Uterus (tissue), 4 donors: Measurements from ENCODE around the gene PWWP2B. TPM values are rescaled to one million over a fixed set of nuclear protein-coding genes. Genes with fewer than 3 reads are reported as not detected.
A peak's percentile ranks its signal among the peaks of the same experiment; 100 is the strongest.

ENCODE experiments used
- DNase-seq, 2 donors: peaks; one replicate each; pipeline ENCODE4 v3.0.0-alpha.2; 2019 to 2020
- H3K27ac ChIP-seq, 2 donors: fragments of 200-600 bp; sonication (generic); 1 replicate in 1 of 2; 2 replicates in 1 of 2; pipeline ENCODE4 v1.5.1; 2016 to 2018
- H3K27me3 ChIP-seq, 2 donors: fragments of 200-600 bp; sonication (generic); one replicate each; pipeline ENCODE4 v1.5.1; 2018 to 2019; ENCODE audit warnings: control low read depth in 1 of 2
- H3K36me3 ChIP-seq, 2 donors: fragments of 200-600 bp; sonication (generic); one replicate each; pipeline ENCODE4 v1.5.1; 2019; ENCODE audit warnings: control low read depth in 1 of 2
- H3K4me1 ChIP-seq, 2 donors: fragments of 200-600 bp; sonication (generic); one replicate each; pipeline ENCODE4 v1.5.1; 2018 to 2019; ENCODE audit warnings: control low read depth in 1 of 2
- H3K4me3 ChIP-seq, 2 donors: fragments of 200-600 bp; sonication (generic); 1 replicate in 1 of 2; 2 replicates in 1 of 2; pipeline ENCODE4 v1.5.1; 2018 to 2019; ENCODE audit warnings: mild to moderate bottlenecking in 1 of 2
- H3K9me3 ChIP-seq, 2 donors: fragments of 200-600 bp; sonication (generic); one replicate each; pipeline ENCODE4 v1.5.1; 2019; ENCODE audit warnings: control low read depth in 1 of 2
- CTCF ChIP-seq, 4 experiments: fragments of 200-600 bp in 2 of 4; fragments of 450-650 bp in 2 of 4; sonication (generic) in 2 of 4; IDR thresholded peaks; one replicate each; pipeline ENCODE4 v1.5.1; 2016 to 2019; ENCODE audit warnings: antibody characterized with exemption in 4 of 4, mild to moderate bottlenecking in 2 of 4, moderate library complexity in 1 of 4
- POLR2A ChIP-seq, 2 donors: fragments of 450-650 bp; IDR thresholded peaks; one replicate each; pipeline ENCODE4 v1.6.1; 2016; ENCODE audit warnings: antibody characterized with exemption in 2 of 2, mild to moderate bottlenecking in 1 of 2, moderate library complexity in 1 of 2
- intact Hi-C: fragments of 100-400 bp; cut with DNase I; formaldehyde crosslinking; loops from one replicate; pipeline ENCODE4 v1.15.1; 2023; ENCODE audit warnings: low total_unique reads
- total RNA-seq, 4 donors: library from RNA; depleted of rRNA in 3 of 4; stranded (reverse); fragments of >200 nt in 3 of 4; gene quantifications; one replicate each; pipeline versions ENCODE4 v1.1.0 to v1.2.4, GENCODE V29; 2014 to 2023
- donor health status: DM: yes; HTN: yes; CAD: no.

PWWP2B gene
- total RNA-seq, 4 donors from 2014 or later = 0.29 to 27.6 (median 8.3) TPM

GRCh38 chr10:132407243-132407746, 10.3 kb downstream of the PWWP2B start:
- Histone ChIP-seq H3K9me3 (no peaks in the 10 kb centered on the region), H3K4me3 (no peak overlapping the region), H3K4me1 (peaks cover 0 to 23% of the 10 kb centered on the region in 2 donors), H3K27ac (peak overlapping the region; percentile 81 to 84), H3K27me3 (no peaks in the 10 kb centered on the region), H3K36me3 (no peaks in the 10 kb centered on the region)
- TF ChIP-seq CTCF (IDR thresholded peaks at IDR 0.05) = no peak
- intact Hi-C loops = no loop called here
- DNase-seq = no peak

- H3K27me3 ChIP-seq = no peaks in the 10 kb centered on the region
- intact Hi-C loops = no loop called here
- peak in 1 of 2 donors; percentile 61 for DNase-seq
- no peak overlapping the region for H3K4me3 ChIP-seq
- H3K27ac ChIP-seq = peak overlapping the region; percentile 81 to 84
- no peaks in the 10 kb centered on the region for H3K36me3 ChIP-seq
- peaks cover 0 to 29% of the 10 kb centered on the region in 2 donors for H3K4me1 ChIP-seq
- H3K9me3 ChIP-seq = no peaks in the 10 kb centered on the region
- TF ChIP-seq CTCF (IDR thresholded peaks at IDR 0.05) (peak in 2 of 4 experiments; percentile 16 to 19), POLR2A (IDR thresholded peaks at IDR 0.05) (peak in 1 of 2 donors; percentile 30)
These were observed 10.9 kb downstream of the PWWP2B start for GRCh38 chr10:132407846-132408278.

- no peak overlapping the region for H3K4me3 ChIP-seq
- TF ChIP-seq CTCF (IDR thresholded peaks at IDR 0.05) (no peak), POLR2A (IDR thresholded peaks at IDR 0.05) (no peak)
- no peak for DNase-seq
- intact Hi-C loops = no loop called here
- H3K36me3 ChIP-seq = no peaks in the 10 kb centered on the region
- no peaks in the 10 kb centered on the region for H3K27me3 ChIP-seq
- H3K9me3 ChIP-seq = no peaks in the 10 kb centered on the region
- peak overlapping the region; percentile 81 to 84 for H3K27ac ChIP-seq
- H3K4me1 ChIP-seq = peaks cover 0 to 29% of the 10 kb centered on the region in 2 donors
These were observed 11.4 kb downstream of the PWWP2B start for GRCh38 chr10:132408367-132408781.

GRCh38 chr10:132408823-132409666, 12.0 kb downstream of the PWWP2B start:
- Histone ChIP-seq H3K4me3 (no peak overlapping the region), H3K27me3 (no peaks in the 10 kb centered on the region), H3K36me3 (no peaks in the 10 kb centered on the region), H3K27ac (peak overlapping the region; percentile 81 to 84), H3K9me3 (no peaks in the 10 kb centered on the region), H3K4me1 (peaks cover 0 to 29% of the 10 kb centered on the region in 2 donors)
- no peak for DNase-seq
- TF ChIP-seq CTCF (IDR thresholded peaks at IDR 0.05) (no peak), POLR2A (IDR thresholded peaks at IDR 0.05) (peak in 1 of 2 donors; percentile 15)
- intact Hi-C loops = no loop called here

- Histone ChIP-seq H3K4me1 (peaks cover 0 to 29% of the 10 kb centered on the region in 2 donors), H3K27me3 (no peaks in the 10 kb centered on the region), H3K36me3 (no peaks in the 10 kb centered on the region), H3K9me3 (no peaks in the 10 kb centered on the region), H3K27ac (no peak overlapping the region), H3K4me3 (no peak overlapping the region)
- intact Hi-C loops = no loop called here
- no peak for TF ChIP-seq POLR2A (IDR thresholded peaks at IDR 0.05)
- TF ChIP-seq CTCF (IDR thresholded peaks at IDR 0.05) = no peak
- DNase-seq = no peak
These were observed 12.6 kb downstream of the PWWP2B start for GRCh38 chr10:132409667-132410028.
